A549 (cell line): ENCODE data around the gene MYNN. TPM values are rescaled to one million over a fixed set of nuclear protein-coding genes. Genes with fewer than 3 reads are reported as not detected.

Source experiments
- ATAC-seq, 2 experiments: fragments of 200-7000 bp in 1 of 2; fragments of >200 bp in 1 of 2; cut with Nextera tagmentation in 1 of 2; cut with Tn5 transposase in 1 of 2; 3 replicates each; pipeline versions ENCODE4 v1.8.0 to v1.9.1; 2018 to 2020; ENCODE audit warnings: mild to moderate bottlenecking in 1 of 2, moderate library complexity in 1 of 2
- CTCF ChIA-PET: fragments of 300-600 bp; sonication (Branson Sonifier 250); formaldehyde crosslinking; extraction: SDS; loops from one replicate; lab custom pipeline; 2021; ENCODE audit warnings: antibody characterized with exemption, inconsistent platforms; lab: Yijun Ruan, JAX
- POLR2A ChIA-PET: fragments of 350-600 bp; formaldehyde crosslinking; extraction: SDS; loops from one replicate; lab custom pipeline; 2021; ENCODE audit warnings: antibody characterized with exemption, inconsistent platforms; lab: Yijun Ruan, JAX
- DNase-seq, 2 experiments: peaks; one replicate each; pipeline versions ENCODE4 v3.0.0 to v3.0.0-alpha.2; 2011 to 2016; ENCODE audit warnings: low read depth in 1 of 2, low spot score in 1 of 2
- FAIRE-seq: peaks from 2 replicates; lab custom pipeline; 2011; peaks lifted over from hg19 to GRCh38; lab: Jason Lieb, UNC
- H3K27ac ChIP-seq, 2 experiments: fragments of >200 bp; sonication (Bioruptor Twin); formaldehyde crosslinking; 3 replicates each; pipeline ENCODE4 v1.5.1; 2016 to 2017
- H3K4me1 ChIP-seq: fragments of >200 bp; sonication (Bioruptor Twin); formaldehyde crosslinking; 3 replicates; pipeline ENCODE4 v1.6.1; 2016
- H3K4me2 ChIP-seq: fragments of >200 bp; sonication (Bioruptor Twin); formaldehyde crosslinking; 3 replicates; pipeline ENCODE4 v1.6.1; 2016
- H3K4me3 ChIP-seq: fragments of >200 bp; sonication (Bioruptor Twin); formaldehyde crosslinking; 3 replicates; pipeline ENCODE4 v1.5.1; 2016
- H3K9me3 ChIP-seq: fragments of >200 bp; sonication (Bioruptor Twin); formaldehyde crosslinking; 3 replicates; pipeline ENCODE4 v1.6.1; 2016
- CBX2 ChIP-seq: fragments of 200-600 bp; sonication (generic); IDR thresholded peaks from 2 replicates; pipeline ENCODE4 v1.6.1; 2016; ENCODE audit warnings: low read depth, mild to moderate bottlenecking, borderline replicate concordance
- CHD2 ChIP-seq: fragments of 150-350 bp; IDR thresholded peaks from 2 replicates; pipeline ENCODE4 v1.6.1; 2014; ENCODE audit warnings: low read length; ENCODE audit not compliant: partially characterized antibody
- EHMT2 ChIP-seq: fragments of 200-600 bp; sonication (generic); IDR thresholded peaks from 2 replicates; pipeline ENCODE4 v1.6.1; 2016; ENCODE audit warnings: antibody characterized with exemption, low read depth, mild to moderate bottlenecking, moderate library complexity
- FOSB ChIP-seq: fragments of 250-450 bp; sonication (Bioruptor Pico); IDR thresholded peaks from 2 replicates; pipeline ENCODE4 v1.5.0; 2020; ENCODE audit warnings: mild to moderate bottlenecking, moderate library complexity
- FOSL2 ChIP-seq, 2 experiments: fragments of 450-650 bp in 1 of 2; fragments of >200 bp in 1 of 2; sonication (Bioruptor Twin) in 1 of 2; formaldehyde crosslinking; IDR thresholded peaks; 2 replicates each; pipeline versions ENCODE4 v1.5.0 to v1.6.1; 2016 to 2020; ENCODE audit warnings: mild to moderate bottlenecking in 1 of 2, moderate library complexity in 1 of 2
- GATA3 ChIP-seq: IDR thresholded peaks from 2 replicates; pipeline ENCODE4 v1.6.1; 2012; ENCODE audit warnings: borderline replicate concordance
- HEYL ChIP-seq: fragments of 250-450 bp; sonication (Bioruptor Pico); IDR thresholded peaks from 2 replicates; pipeline ENCODE4 v1.8.0; 2021; ENCODE audit warnings: mild to moderate bottlenecking, moderate library complexity
- HOXB5 ChIP-seq: fragments of 250-450 bp; sonication (Bioruptor Pico); IDR thresholded peaks from 2 replicates; pipeline ENCODE4 v1.5.0; 2020; ENCODE audit warnings: mild to moderate bottlenecking, moderate library complexity
- JUN ChIP-seq, 2 experiments: fragments of >200 bp; sonication (Bioruptor Twin); formaldehyde crosslinking; IDR thresholded peaks; 2 replicates in 1 of 2; 3 replicates in 1 of 2; pipeline ENCODE4 v1.6.1; 2016 to 2017
- JUNB ChIP-seq: fragments of >200 bp; sonication (Bioruptor Twin); formaldehyde crosslinking; IDR thresholded peaks from 2 replicates; pipeline ENCODE4 v1.6.1; 2016
- KDM5A ChIP-seq: fragments of 200-600 bp; sonication (generic); IDR thresholded peaks from 2 replicates; pipeline ENCODE4 v1.6.1; 2016; ENCODE audit warnings: antibody characterized with exemption, mild to moderate bottlenecking
- MAFK ChIP-seq: fragments of 450-650 bp; IDR thresholded peaks from 2 replicates; pipeline ENCODE4 v1.6.1; 2014; ENCODE audit not compliant: partially characterized antibody
- MYC ChIP-seq: IDR thresholded peaks from 2 replicates; pipeline ENCODE4 v1.6.1; 2012; ENCODE audit warnings: mild to moderate bottlenecking, inconsistent platforms, low read length, improper control_type of control experiment, borderline replicate concordance
- NR3C1 ChIP-seq: fragments of >200 bp; sonication (Bioruptor Twin); formaldehyde crosslinking; IDR thresholded peaks from 3 replicates; pipeline ENCODE4 v1.6.1; 2017
- POLR2A ChIP-seq: IDR thresholded peaks from 2 replicates; pipeline ENCODE4 v1.6.1; 2012; ENCODE audit warnings: mild to moderate bottlenecking, low read length
- POLR2AphosphoS2 ChIP-seq: conservative IDR thresholded peaks from 2 replicates; pipeline ENCODE4 v1.6.1; 2012; ENCODE audit warnings: low read length, improper control_type of control experiment, inconsistent platforms
- RARB ChIP-seq: fragments of 250-450 bp; sonication (Bioruptor Pico); IDR thresholded peaks from 2 replicates; pipeline ENCODE4 v1.8.0; 2021; ENCODE audit warnings: mild to moderate bottlenecking, moderate library complexity
- RFX5 ChIP-seq: fragments of 450-650 bp; IDR thresholded peaks from 2 replicates; pipeline ENCODE4 v1.7.1; 2014; ENCODE audit warnings: antibody characterized with exemption, mild to moderate bottlenecking, moderate library complexity
- RNF2 ChIP-seq: fragments of 200-600 bp; sonication (generic); IDR thresholded peaks from 2 replicates; pipeline ENCODE4 v1.6.1; 2016; ENCODE audit warnings: low read depth, mild to moderate bottlenecking, antibody characterized with exemption, moderate library complexity, borderline replicate concordance
- SREBF2 ChIP-seq: fragments of 450-650 bp; IDR thresholded peaks from 2 replicates; pipeline ENCODE4 v1.6.1; 2014; ENCODE audit warnings: mild to moderate bottlenecking, moderate library complexity
- TP53 ChIP-seq: fragments of 250-450 bp; sonication (Bioruptor Pico); IDR thresholded peaks from 2 replicates; pipeline ENCODE4 v1.5.0; 2021; ENCODE audit warnings: mild to moderate bottlenecking, moderate library complexity
- ZC3H11A ChIP-seq: fragments of 450-650 bp; IDR thresholded peaks from 2 replicates; pipeline ENCODE4 v1.6.1; 2014; ENCODE audit warnings: antibody characterized with exemption, mild to moderate bottlenecking
- ZFP36 ChIP-seq: fragments of 450-650 bp; IDR thresholded peaks from 2 replicates; pipeline ENCODE4 v1.6.1; 2014; ENCODE audit warnings: borderline replicate concordance; ENCODE audit not compliant: partially characterized antibody
- ZSCAN20 ChIP-seq: fragments of 250-450 bp; sonication (Bioruptor Pico); IDR thresholded peaks from 2 replicates; pipeline ENCODE4 v1.8.0; 2022; ENCODE audit warnings: mild to moderate bottlenecking, moderate library complexity
- WGBS: methylation state at CpG from one replicate; pipeline ENCODE4 v1.1.6; 2017; ENCODE audit errors: missing lambda C conversion rate; 5-methylcytosine and 5-hydroxymethylcytosine counted together
- polyA plus RNA-seq, 4 experiments: library from polyadenylated mRNA; depleted of rRNA in 3 of 4; stranded (reverse); fragments of >200 nt; fragmentation: RNase III in 1 of 4; extraction: RNeasy Plus Mini Kit Qiagen cat#74134 plus additional on column Dnase treatment in 1 of 4; gene quantifications; 2 replicates in 3 of 4; 3 replicates in 1 of 4; pipeline ENCODE4 v1.2.3, GENCODE V29; 2011 to 2017
- TF ChIP-seq, protein P1 (sequence below): IDR thresholded peaks from 2 replicates; pipeline ENCODE4 v1.6.1; 2012; ENCODE audit warnings: low read depth, borderline replicate concordance
- TF ChIP-seq, protein P2 (sequence below): fragments of 250-450 bp; sonication (Bioruptor Pico); IDR thresholded peaks from 2 replicates; pipeline ENCODE4 v1.5.0; 2020; ENCODE audit warnings: low read depth, mild to moderate bottlenecking, moderate library complexity
- TF ChIP-seq, protein P3 (sequence below): fragments of 250-450 bp; sonication (Bioruptor Pico); IDR thresholded peaks from 2 replicates; pipeline ENCODE4 v1.5.0; 2021; ENCODE audit warnings: mild to moderate bottlenecking, moderate library complexity, borderline replicate concordance
- TF ChIP-seq, protein P4 (sequence below): fragments of >200 bp; sonication (Bioruptor Twin); formaldehyde crosslinking; IDR thresholded peaks from 2 replicates; pipeline ENCODE4 v1.6.1; 2016
- TF ChIP-seq, protein P5 (sequence below): IDR thresholded peaks from 2 replicates; pipeline ENCODE4 v1.6.1; 2012

MYNN gene
- polyA plus RNA-seq, 2 of the 4 experiments (the other 2 are of a cell fraction): 12.0 to 31.6 TPM

DNA sequence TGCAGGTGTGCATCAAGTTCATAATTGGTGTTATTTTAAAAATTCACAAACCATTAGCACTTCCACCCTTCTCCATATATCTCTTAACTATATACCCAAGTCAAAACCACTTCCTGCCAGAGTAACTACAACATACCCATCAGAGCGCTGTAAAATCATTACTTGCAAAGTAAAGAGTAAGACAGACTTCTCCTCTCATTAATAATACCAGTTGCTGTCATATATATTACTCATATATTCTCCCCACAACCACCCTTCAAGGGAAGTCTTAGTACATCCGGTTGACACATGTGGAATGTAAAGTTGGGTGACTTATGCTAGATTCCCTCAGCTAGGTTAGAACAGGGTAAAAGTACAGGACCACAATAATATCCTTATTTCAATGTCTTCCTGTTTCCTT lies 13.9 kb upstream of the MYNN start:
- Histone ChIP-seq H3K4me1 (no peaks in the 10 kb centered on the region), H3K4me2 (no peak overlapping the region), H3K27ac (no peak overlapping the region), H3K4me3 (no peak overlapping the region)
- no peak for FAIRE-seq
- no peak for DNase-seq
- CTCF ChIA-PET: interaction anchor here (0.7 kb wide), 1 partner anchor 63 kb away, joined by 3 read pairs; no protein-coding TSS in a partner anchor
- no peak for ATAC-seq
- TF ChIP-seq TP53 (no peak), GATA3 (no peak), RARB (CRISPR knock-in tag) (no peak), RFX5 (no peak), JUN (IDR thresholded peaks at IDR 0.05) (no peak), CHD2 (no peak), SREBF2 (no peak)
- TF ChIP-seq, protein P1, sequence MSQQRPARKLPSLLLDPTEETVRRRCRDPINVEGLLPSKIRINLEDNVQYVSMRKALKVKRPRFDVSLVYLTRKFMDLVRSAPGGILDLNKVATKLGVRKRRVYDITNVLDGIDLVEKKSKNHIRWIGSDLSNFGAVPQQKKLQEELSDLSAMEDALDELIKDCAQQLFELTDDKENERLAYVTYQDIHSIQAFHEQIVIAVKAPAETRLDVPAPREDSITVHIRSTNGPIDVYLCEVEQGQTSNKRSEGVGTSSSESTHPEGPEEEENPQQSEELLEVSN: no peak
- TF ChIP-seq, protein P2, sequence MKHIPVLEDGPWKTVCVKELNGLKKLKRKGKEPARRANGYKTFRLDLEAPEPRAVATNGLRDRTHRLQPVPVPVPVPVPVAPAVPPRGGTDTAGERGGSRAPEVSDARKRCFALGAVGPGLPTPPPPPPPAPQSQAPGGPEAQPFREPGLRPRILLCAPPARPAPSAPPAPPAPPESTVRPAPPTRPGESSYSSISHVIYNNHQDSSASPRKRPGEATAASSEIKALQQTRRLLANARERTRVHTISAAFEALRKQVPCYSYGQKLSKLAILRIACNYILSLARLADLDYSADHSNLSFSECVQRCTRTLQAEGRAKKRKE (CRISPR knock-in tag): no peak
- TF ChIP-seq, all 56 proteins: peak for 0
- H3K9me3 ChIP-seq: peaks cover 14% of the 10 kb centered on the region
- POLR2A ChIA-PET: no interaction called here
- 62% methylated on average over 2 of the region's 2 CpGs for WGBS

DNA sequence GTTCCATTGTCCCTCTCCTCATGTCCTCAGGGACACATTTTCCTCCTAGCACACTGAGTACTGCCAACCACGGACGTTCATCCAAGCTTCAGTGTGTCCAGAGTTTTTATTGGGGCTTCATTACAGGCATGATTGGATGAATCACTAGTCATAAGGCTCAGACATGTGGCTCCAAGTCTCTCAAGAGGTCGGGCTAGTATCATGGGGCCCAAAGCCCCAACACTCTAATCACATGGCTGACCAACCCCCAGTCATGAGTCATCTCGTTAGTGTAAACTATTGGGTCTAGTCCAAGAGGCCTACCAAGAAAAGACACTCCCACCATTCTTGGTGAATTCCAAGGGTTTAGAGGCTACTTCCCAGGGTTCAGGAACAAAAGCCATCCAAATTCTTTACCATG lies 12.7 kb upstream of the MYNN start:
- ChIA-PET CTCF (no interaction called here), POLR2A (no interaction called here)
- Histone ChIP-seq H3K27ac (no peak overlapping the region), H3K4me3 (no peak overlapping the region), H3K4me2 (no peak overlapping the region), H3K4me1 (no peaks in the 10 kb centered on the region), H3K9me3 (peaks cover 14% of the 10 kb centered on the region)
- peak in 1 of 2 experiments; percentile 24 for DNase-seq
- ATAC-seq: no peak
- 55% methylated on average over 4 of the region's 4 CpGs for whole genome bisulfite sequencing
- TF ChIP-seq FOSL2 (IDR thresholded peaks at IDR 0.05) (no peak), FOSL2 (CRISPR knock-in tag; IDR thresholded peaks at IDR 0.05) (0 out of 2 replicates have a peak, but pooled peaks have one; percentile 13), MAFK (no peak)
- no peak for FAIRE-seq

DNA sequence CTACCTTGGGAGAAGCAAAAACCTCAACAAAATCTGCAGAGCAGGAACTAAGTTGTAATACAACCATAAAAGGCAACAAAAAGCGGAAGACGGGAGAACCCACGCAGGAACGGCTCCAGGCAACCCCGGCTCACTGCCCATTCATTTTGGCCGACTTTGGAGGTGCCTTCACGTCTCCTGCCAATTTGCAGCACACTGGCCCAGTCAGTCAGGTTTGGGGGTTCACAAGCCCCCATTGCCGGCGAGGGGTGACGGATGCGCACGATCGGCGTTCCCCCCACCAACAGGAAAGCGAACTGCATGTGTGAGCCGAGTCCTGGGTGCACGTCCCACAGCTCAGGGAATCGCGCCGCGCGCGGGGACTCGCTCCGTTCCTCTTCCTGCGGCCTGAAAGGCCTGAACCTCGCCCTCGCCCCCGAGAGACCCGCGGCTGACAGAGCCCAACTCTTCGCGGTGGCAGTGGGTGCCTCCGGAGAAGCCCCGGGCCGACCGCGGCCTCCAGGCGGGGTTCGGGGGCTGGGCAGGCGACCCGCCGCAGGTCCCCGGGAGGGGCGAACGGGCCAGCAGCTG lies 8.8 kb upstream of the MYNN start:
- WGBS: 4% methylated on average over 24 of the region's 46 CpGs
- ATAC-seq: peak; percentile 37 to 53
- Histone ChIP-seq H3K4me3 (peak overlapping the region; percentile 92), H3K9me3 (peaks cover 18% of the 10 kb centered on the region), H3K4me1 (no peaks in the 10 kb centered on the region), H3K27ac (peak overlapping the region; percentile 95 to 99), H3K4me2 (peak overlapping the region; percentile 85)
- TF ChIP-seq TP53: no peak
- no peak for TF ChIP-seq JUNB
- no peak for TF ChIP-seq MYC
- no peak for TF ChIP-seq ZFP36
- 0 out of 2 replicates have a peak, but pooled peaks have one; percentile 46 for TF ChIP-seq RNF2
- TF ChIP-seq CBX2: no peak
- no peak for TF ChIP-seq ZC3H11A
- no peak for TF ChIP-seq NR3C1
- TF ChIP-seq POLR2A: peak; percentile 72
- TF ChIP-seq POLR2AphosphoS2: no peak
- TF ChIP-seq, protein P3, sequence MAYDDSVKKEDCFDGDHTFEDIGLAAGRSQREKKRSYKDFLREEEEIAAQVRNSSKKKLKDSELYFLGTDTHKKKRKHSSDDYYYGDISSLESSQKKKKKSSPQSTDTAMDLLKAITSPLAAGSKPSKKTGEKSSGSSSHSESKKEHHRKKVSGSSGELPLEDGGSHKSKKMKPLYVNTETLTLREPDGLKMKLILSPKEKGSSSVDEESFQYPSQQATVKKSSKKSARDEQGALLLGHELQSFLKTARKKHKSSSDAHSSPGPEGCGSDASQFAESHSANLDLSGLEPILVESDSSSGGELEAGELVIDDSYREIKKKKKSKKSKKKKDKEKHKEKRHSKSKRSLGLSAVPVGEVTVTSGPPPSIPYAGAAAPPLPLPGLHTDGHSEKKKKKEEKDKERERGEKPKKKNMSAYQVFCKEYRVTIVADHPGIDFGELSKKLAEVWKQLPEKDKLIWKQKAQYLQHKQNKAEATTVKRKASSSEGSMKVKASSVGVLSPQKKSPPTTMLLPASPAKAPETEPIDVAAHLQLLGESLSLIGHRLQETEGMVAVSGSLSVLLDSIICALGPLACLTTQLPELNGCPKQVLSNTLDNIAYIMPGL (CRISPR knock-in tag): peak; percentile 80; the same call in 1 of the 2 replicates
- no peak for TF ChIP-seq FOSB
- TF ChIP-seq, protein P4, sequence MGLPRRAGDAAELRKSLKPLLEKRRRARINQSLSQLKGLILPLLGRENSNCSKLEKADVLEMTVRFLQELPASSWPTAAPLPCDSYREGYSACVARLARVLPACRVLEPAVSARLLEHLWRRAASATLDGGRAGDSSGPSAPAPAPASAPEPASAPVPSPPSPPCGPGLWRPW: no peak
- TF ChIP-seq HEYL (CRISPR knock-in tag): no peak
- TF ChIP-seq SREBF2: no peak
- TF ChIP-seq, protein P5, sequence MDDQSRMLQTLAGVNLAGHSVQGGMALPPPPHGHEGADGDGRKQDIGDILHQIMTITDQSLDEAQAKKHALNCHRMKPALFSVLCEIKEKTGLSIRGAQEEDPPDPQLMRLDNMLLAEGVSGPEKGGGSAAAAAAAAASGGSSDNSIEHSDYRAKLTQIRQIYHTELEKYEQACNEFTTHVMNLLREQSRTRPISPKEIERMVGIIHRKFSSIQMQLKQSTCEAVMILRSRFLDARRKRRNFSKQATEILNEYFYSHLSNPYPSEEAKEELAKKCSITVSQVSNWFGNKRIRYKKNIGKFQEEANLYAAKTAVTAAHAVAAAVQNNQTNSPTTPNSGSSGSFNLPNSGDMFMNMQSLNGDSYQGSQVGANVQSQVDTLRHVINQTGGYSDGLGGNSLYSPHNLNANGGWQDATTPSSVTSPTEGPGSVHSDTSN: no peak
- TF ChIP-seq EHMT2: no peak
- 0 out of 2 replicates have a peak, but pooled peaks have one; percentile 23 for TF ChIP-seq HOXB5
- TF ChIP-seq, protein P1: no peak
- no peak for TF ChIP-seq KDM5A
- TF ChIP-seq ZSCAN20: no peak
- no peak for FAIRE-seq
- DNase-seq: peak; percentile 19 to 50
- CTCF ChIA-PET: interaction anchor here (0.6 to 2.6 kb wide), 3 partner anchors 8 to 615 kb away, joined by 3 to 13 read pairs (median 10); partner anchors contain the start of gene MYNN
- POLR2A ChIA-PET: interaction anchor here (0.6 to 1.5 kb wide), 6 partner anchors 9 to 1729 kb away, joined by 3 to 18 read pairs (median 6); partner anchors contain the start of genes MYNN and SEC62
